ENCODE data around the gene CREBBP. TPM values are rescaled to one million over a fixed set of nuclear protein-coding genes. Genes with fewer than 3 reads are reported as not detected.

Gene CREBBP
- total and polyA plus RNA-seq, 7 donors, result 7.1 to 54.9 (median 44.1) TPM

- no peak overlapping the region for H3K4me3 ChIP-seq
- H3K27me3 ChIP-seq (ENCODE audit: insufficient read depth in 3 of 3, low read length in 2 of 3), result no peaks in the 10 kb centered on the region
- H3K4me1 ChIP-seq, result peaks cover 35% of the 10 kb centered on the region
- H3K36me3 ChIP-seq (ENCODE audit: insufficient read depth in 1 of 2, low read depth in 1 of 2), result no peaks in the 10 kb centered on the region
- H3K27ac ChIP-seq, result no peak overlapping the region
- no peak for TF ChIP-seq CTCF (IDR thresholded peaks at IDR 0.05)
- 85 to 89% (median 88%) methylated on average over 4 of the region's 4 CpGs for WGBS, 3 donors
- no peaks in the 10 kb centered on the region for H3K9me3 ChIP-seq
- no peak for DNase-seq
- peak in 1 of 4 donors; percentile 37 for ATAC-seq
- intact Hi-C loops (cut with DNase I), result no loop called here
These were observed 43.9 kb downstream of the CREBBP start for GRCh38 chr16:3836641-3837040.

- Histone ChIP-seq H3K4me3 (no peak overlapping the region), H3K4me1 (peaks cover 27% of the 10 kb centered on the region), H3K27me3 (ENCODE audit: insufficient read depth in 3 of 3, low read length in 2 of 3) (no peaks in the 10 kb centered on the region), H3K36me3 (ENCODE audit: insufficient read depth in 1 of 2, low read depth in 1 of 2) (no peaks in the 10 kb centered on the region), H3K9me3 (no peaks in the 10 kb centered on the region), H3K27ac (no peak overlapping the region)
- TF ChIP-seq CTCF (IDR thresholded peaks at IDR 0.05), result no peak
- DNase-seq, result no peak
- intact Hi-C loops (cut with DNase I), result no loop called here
- WGBS, 3 donors, result 96 to 99% (median 97%) methylated on average over 7 of the region's 7 CpGs
- no peak for ATAC-seq
These were observed 45.4 kb downstream of the CREBBP start for GRCh38 chr16:3835089-3835602.

GRCh38 chr16:3832668-3833067 is 47.8 kb downstream of the CREBBP start:
- H3K9me3 ChIP-seq, result no peaks in the 10 kb centered on the region
- DNase-seq (no peak), ATAC-seq (no peak)
- no peak for TF ChIP-seq CTCF (IDR thresholded peaks at IDR 0.05)
- intact Hi-C loops (cut with DNase I), result no loop called here
- H3K27ac ChIP-seq, result no peak overlapping the region
- peaks cover 0 to 4% of the 10 kb centered on the region in 2 donors for H3K36me3 ChIP-seq (ENCODE audit: insufficient read depth in 1 of 2, low read depth in 1 of 2)
- H3K27me3 ChIP-seq (ENCODE audit: insufficient read depth in 3 of 3, low read length in 2 of 3), result no peaks in the 10 kb centered on the region
- H3K4me3 ChIP-seq, result no peak overlapping the region
- 96 to 99% (median 98%) methylated on average over 4 of the region's 4 CpGs for WGBS, 3 donors
- peaks cover 18% of the 10 kb centered on the region for H3K4me1 ChIP-seq

GRCh38 chr16:3830625-3831254 is 49.8 kb downstream of the CREBBP start:
- Histone ChIP-seq H3K4me3 (no peak overlapping the region), H3K36me3 (ENCODE audit: insufficient read depth in 1 of 2, low read depth in 1 of 2) (peaks cover 0 to 4% of the 10 kb centered on the region in 2 donors), H3K27me3 (ENCODE audit: insufficient read depth in 3 of 3, low read length in 2 of 3) (no peaks in the 10 kb centered on the region), H3K27ac (peak overlapping the region; percentile 5), H3K4me1 (peaks cover 34% of the 10 kb centered on the region), H3K9me3 (no peaks in the 10 kb centered on the region)
- ATAC-seq (peak in 3 of 4 donors; percentile 27 to 50 (median 49)), DNase-seq (no peak)
- no peak for TF ChIP-seq CTCF (IDR thresholded peaks at IDR 0.05)
- intact Hi-C loops (cut with DNase I), result no loop called here
- 77 to 92% (median 85%) methylated on average over 9 of the region's 9 CpGs for WGBS, 3 donors

Measured in psoas muscle (tissue), 8 donors.